Suprapubic skin (tissue), 4 donors: ENCODE results near the gene EIF4EBP2.

Experiments
- CTCF ChIP-seq, 2 donors: fragments of 200-600 bp in 1 of 2; fragments of 450-650 bp in 1 of 2; sonication (generic) in 1 of 2; IDR thresholded peaks; one replicate each; pipeline ENCODE4 v1.5.1; 2016 to 2019; ENCODE audit warnings: antibody characterized with exemption in 2 of 2, mild to moderate bottlenecking in 1 of 2, moderate library complexity in 1 of 2
- POLR2A ChIP-seq, 2 donors: fragments of 450-650 bp; IDR thresholded peaks; one replicate each; pipeline ENCODE4 v1.6.1; 2017; ENCODE audit warnings: antibody characterized with exemption in 2 of 2, mild to moderate bottlenecking in 2 of 2, moderate library complexity in 2 of 2
- POLR2AphosphoS5 ChIP-seq, 3 donors: sonication (generic); formaldehyde crosslinking; IDR thresholded peaks; one replicate each; pipeline ENCODE4 v1.6.1; 2017; ENCODE audit warnings: antibody characterized with exemption in 3 of 3

- TF ChIP-seq POLR2A (IDR thresholded peaks at IDR 0.05): no peak
- no peak for TF ChIP-seq CTCF (IDR thresholded peaks at IDR 0.05)
- no peak for TF ChIP-seq POLR2AphosphoS5 (IDR thresholded peaks at IDR 0.05)
Measured at GRCh38 chr10:70359017-70359550, 44.9 kb upstream of the EIF4EBP2 start.
